GM23338 (cell line): ENCODE results near the gene BBX. TPM values are rescaled to one million over a fixed set of nuclear protein-coding genes. Genes with fewer than 3 reads are reported as not detected.

ENCODE experiments used
- ATAC-seq: fragments of 200-7000 bp; cut with Tn5 transposase; 3 replicates; pipeline ENCODE4 v1.9.1; 2020
- DNase-seq: peaks from one replicate; pipeline ENCODE4 v3.0.0-alpha.2; 2015; ENCODE audit warnings: low spot score
- H2AFZ ChIP-seq: fragments of 200-600 bp; sonication (generic); 2 replicates; pipeline ENCODE4 v1.8.0; 2016; ENCODE audit warnings: antibody characterized with exemption, mild to moderate bottlenecking, moderate library complexity
- H3F3A ChIP-seq: fragments of 200-600 bp; sonication (generic); replicated peaks from 2 replicates; pipeline ENCODE4 v1.8.0; 2017; ENCODE audit warnings: antibody characterized with exemption, mixed run types, low read depth
- H3K27ac ChIP-seq: fragments of 200-600 bp; sonication (generic); 2 replicates; pipeline ENCODE4 v1.6.1; 2016; ENCODE audit warnings: low read depth
- H3K27me3 ChIP-seq: fragments of 200-600 bp; sonication (generic); 2 replicates; pipeline ENCODE4 v1.8.0; 2016; ENCODE audit warnings: mild to moderate bottlenecking, mixed run types, moderate library complexity; ENCODE audit not compliant: insufficient read depth
- H3K36me3 ChIP-seq: fragments of 200-600 bp; sonication (generic); 2 replicates; pipeline ENCODE4 v1.8.0; 2016; ENCODE audit warnings: mild to moderate bottlenecking; ENCODE audit not compliant: insufficient read depth
- H3K4me1 ChIP-seq: fragments of 200-600 bp; sonication (generic); 2 replicates; pipeline ENCODE4 v1.8.0; 2016; ENCODE audit warnings: mild to moderate bottlenecking, moderate library complexity; ENCODE audit not compliant: insufficient read depth
- H3K4me2 ChIP-seq: fragments of 200-600 bp; sonication (generic); 2 replicates; pipeline ENCODE4 v1.7.1; 2017; ENCODE audit warnings: mixed run types
- H3K4me3 ChIP-seq: fragments of 200-600 bp; sonication (generic); 2 replicates; pipeline ENCODE4 v1.6.1; 2016; ENCODE audit warnings: mixed run types
- H3K79me2 ChIP-seq: fragments of 200-600 bp; sonication (generic); replicated peaks from 2 replicates; pipeline ENCODE4 v1.8.0; 2017; ENCODE audit warnings: mild to moderate bottlenecking; ENCODE audit not compliant: insufficient read depth
- H3K9me2 ChIP-seq: fragments of 200-600 bp; sonication (generic); 2 replicates; pipeline ENCODE4 v1.8.0; 2017; ENCODE audit not compliant: insufficient read depth
- H4K20me1 ChIP-seq: fragments of 200-600 bp; sonication (generic); replicated peaks from 2 replicates; pipeline ENCODE4 v1.8.0; 2017; ENCODE audit warnings: mild to moderate bottlenecking; ENCODE audit not compliant: insufficient read depth
- H3K27ac Mint-ChIP-seq: 2 replicates; pipeline ENCODE4 v1.8.0; 2020; ENCODE audit warnings: inconsistent platforms, mild to moderate bottlenecking, moderate library complexity, mixed read lengths
- H3K27me3 Mint-ChIP-seq: 3 replicates; pipeline ENCODE4 v1.8.0; 2022; ENCODE audit warnings: low read depth, mild to moderate bottlenecking, moderate library complexity, mixed read lengths, inconsistent platforms; ENCODE audit not compliant: insufficient read depth, poor library complexity
- H3K36me3 Mint-ChIP-seq: 3 replicates; pipeline ENCODE4 v1.8.0; 2021; ENCODE audit warnings: low read depth, mild to moderate bottlenecking, inconsistent platforms, moderate library complexity, mixed read lengths
- H3K4me1 Mint-ChIP-seq: 3 replicates; pipeline ENCODE4 v1.8.0; 2020; ENCODE audit warnings: mild to moderate bottlenecking, inconsistent platforms, mixed read lengths
- H3K4me3 Mint-ChIP-seq: 3 replicates; pipeline ENCODE4 v1.8.0; 2021; ENCODE audit warnings: moderate library complexity, mild to moderate bottlenecking, inconsistent platforms, mixed read lengths
- H3K9me3 Mint-ChIP-seq: 3 replicates; pipeline ENCODE4 v1.8.0; 2020; ENCODE audit warnings: moderate library complexity, mild to moderate bottlenecking, inconsistent platforms, mixed read lengths
- CREB1 ChIP-seq: fragments of 250-450 bp; sonication (Bioruptor Pico); IDR thresholded peaks from 2 replicates; pipeline ENCODE4 v1.5.0; 2020; ENCODE audit warnings: low read depth, mild to moderate bottlenecking, moderate library complexity
- CTCF ChIP-seq, 2 experiments: fragments of 200-600 bp in 1 of 2; sonication (generic) in 1 of 2; conservative IDR thresholded peaks; 2 replicates each; pipeline versions ENCODE4 v1.5.1 to v1.6.1; 2016 to 2017; ENCODE audit warnings: antibody characterized with exemption in 2 of 2, low read depth in 2 of 2, mild to moderate bottlenecking in 2 of 2, moderate library complexity in 1 of 2
- EZH2phosphoT487 ChIP-seq: fragments of 200-600 bp; sonication (generic); IDR thresholded peaks from one replicate; pipeline ENCODE4 v1.8.1; 2018; ENCODE audit warnings: antibody characterized with exemption; ENCODE audit not compliant: unreplicated experiment
- JUNB ChIP-seq: IDR thresholded peaks from one replicate; pipeline ENCODE4 v1.6.1; 2016; ENCODE audit warnings: antibody characterized with exemption; ENCODE audit not compliant: unreplicated experiment
- NANOG ChIP-seq: IDR thresholded peaks from 2 replicates; pipeline ENCODE4 v1.6.1; 2016; ENCODE audit warnings: antibody characterized with exemption, borderline replicate concordance
- POLR2AphosphoS5 ChIP-seq: IDR thresholded peaks from 2 replicates; pipeline ENCODE4 v1.6.1; 2016; ENCODE audit warnings: antibody characterized with exemption, low read depth
- REST ChIP-seq: IDR thresholded peaks from one replicate; pipeline ENCODE4 v1.6.1; 2018; ENCODE audit warnings: antibody characterized with exemption; ENCODE audit not compliant: unreplicated experiment
- STAT1 ChIP-seq: IDR thresholded peaks from one replicate; pipeline ENCODE4 v1.6.1; 2016; ENCODE audit warnings: antibody characterized with exemption; ENCODE audit not compliant: unreplicated experiment
- ZNF114 ChIP-seq: fragments of 250-450 bp; sonication (Bioruptor Pico); IDR thresholded peaks from 2 replicates; pipeline ENCODE4 v1.5.0; 2020; ENCODE audit warnings: mild to moderate bottlenecking, moderate library complexity
- ZNF331 ChIP-seq: fragments of 250-450 bp; sonication (Bioruptor Pico); IDR thresholded peaks from 2 replicates; pipeline ENCODE4 v1.5.0; 2020; ENCODE audit warnings: low read depth, mild to moderate bottlenecking, moderate library complexity
- ZNF462 ChIP-seq: fragments of 250-450 bp; sonication (Bioruptor Pico); IDR thresholded peaks from 2 replicates; pipeline ENCODE4 v1.5.0; 2020; ENCODE audit warnings: mild to moderate bottlenecking, moderate library complexity
- polyA plus RNA-seq: library from polyadenylated mRNA; unstranded; fragments of >200 nt; fragmentation: Nextera tagmentation; extraction: Ambion mirVana; gene quantifications from 2 replicates; pipeline ENCODE4 v1.2.1, GENCODE V29; 2016
- total RNA-seq: library from RNA; depleted of rRNA; stranded (reverse); fragments of >200 nt; shearing (Covaris generic); gene quantifications from 2 replicates; pipeline ENCODE4 v1.2.3, GENCODE V29; 2014
- TF ChIP-seq, protein P1 (sequence below): IDR thresholded peaks from 2 replicates; pipeline ENCODE4 v1.6.1; 2016; ENCODE audit warnings: antibody characterized with exemption

Gene BBX
- total and polyA plus RNA-seq, 2 experiments from 2014 or later = 35.2 to 44.1 TPM

DNA sequence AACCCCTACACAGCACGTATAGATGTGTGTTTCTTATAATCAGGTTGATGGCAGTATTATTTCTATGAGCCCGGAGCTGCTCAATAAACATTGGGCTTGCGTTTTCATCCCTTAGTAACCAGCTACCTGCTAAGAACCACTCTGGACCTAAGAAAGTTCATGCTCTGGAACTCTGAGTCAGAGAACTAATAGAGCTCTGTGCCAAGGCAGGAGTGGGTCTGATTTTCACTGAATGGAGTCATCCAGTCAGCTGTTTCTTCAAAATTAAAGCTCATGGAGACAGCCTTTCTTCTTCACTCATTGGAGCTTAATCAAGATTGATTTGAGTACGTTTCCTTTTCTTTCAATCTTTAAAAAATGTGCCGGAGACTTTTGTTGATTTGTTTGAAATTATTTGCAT is 145.7 kb downstream of the BBX start (continued):
- TF ChIP-seq STAT1 = no peak
- TF ChIP-seq ZNF114 (CRISPR knock-in tag) = no peak
- TF ChIP-seq NANOG = no peak
- no peak for TF ChIP-seq JUNB
- TF ChIP-seq POLR2AphosphoS5 = no peak
- TF ChIP-seq, protein P1, sequence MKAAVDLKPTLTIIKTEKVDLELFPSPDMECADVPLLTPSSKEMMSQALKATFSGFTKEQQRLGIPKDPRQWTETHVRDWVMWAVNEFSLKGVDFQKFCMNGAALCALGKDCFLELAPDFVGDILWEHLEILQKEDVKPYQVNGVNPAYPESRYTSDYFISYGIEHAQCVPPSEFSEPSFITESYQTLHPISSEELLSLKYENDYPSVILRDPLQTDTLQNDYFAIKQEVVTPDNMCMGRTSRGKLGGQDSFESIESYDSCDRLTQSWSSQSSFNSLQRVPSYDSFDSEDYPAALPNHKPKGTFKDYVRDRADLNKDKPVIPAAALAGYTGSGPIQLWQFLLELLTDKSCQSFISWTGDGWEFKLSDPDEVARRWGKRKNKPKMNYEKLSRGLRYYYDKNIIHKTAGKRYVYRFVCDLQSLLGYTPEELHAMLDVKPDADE = no peak
- TF ChIP-seq EZH2phosphoT487 = no peak
- TF ChIP-seq REST = no peak
- no peak for TF ChIP-seq CTCF (conservative IDR thresholded peaks at IDR 0.05; ENCODE audit: low read depth in 2 of 2)

- no peak for DNase-seq
- Histone ChIP-seq H3F3A (no peaks in the 10 kb centered on the region), H3K4me2 (0 out of 2 replicates have a peak overlapping the region, but pooled peaks have one; percentile 28), H3K4me1 (peaks cover 33% of the 10 kb centered on the region), H3K27ac (no peak overlapping the region), H3K79me2 (peaks cover 8% of the 10 kb centered on the region; the same call in 1 of the 2 replicates), H3K36me3 (no peaks in the 10 kb centered on the region), H3K27me3 (no peaks in the 10 kb centered on the region), H3K4me3 (no peak overlapping the region), H2AFZ (no peak overlapping the region), H3K9me2 (no peaks in the 10 kb centered on the region), H4K20me1 (no peaks in the 10 kb centered on the region)
- Mint-ChIP-seq H3K4me1 (peaks cover 36% of the 10 kb centered on the region), H3K36me3 (no peaks in the 10 kb centered on the region), H3K9me3 (no peaks in the 10 kb centered on the region), H3K4me3 (no peak overlapping the region), H3K27ac (peak overlapping the region; percentile 6; the same call in 1 of the 2 replicates), H3K27me3 (peaks cover 3% of the 10 kb centered on the region)
- no peak for ATAC-seq
- no peak for TF ChIP-seq ZNF462 (CRISPR knock-in tag)
- no peak for TF ChIP-seq ZNF331 (CRISPR knock-in tag)
- TF ChIP-seq JUNB = no peak
- TF ChIP-seq CREB1 (CRISPR knock-in tag) = no peak
Measured at GRCh38 chr3:107668963-107669362, 146.2 kb downstream of the BBX start.
